Liver (tissue), 3 donors: Measurements from ENCODE around the gene HDLBP.
"Not testable (repeated sequence)": the region's sequence is repeated elsewhere in the genome, so short reads cannot be mapped to it uniquely, and the experiment has no call there.

Source experiments
- EGR1 ChIP-seq, 2 donors: IDR thresholded peaks; 2 replicates each; pipeline ENCODE4 v1.6.1; 2016 to 2018; ENCODE audit warnings: antibody characterized with exemption in 2 of 2, low read depth in 2 of 2
- GABPA ChIP-seq, 2 donors: IDR thresholded peaks in 1 of 2; conservative IDR thresholded peaks in 1 of 2; 2 replicates each; pipeline ENCODE4 v1.6.1; 2016; ENCODE audit warnings: antibody characterized with exemption in 2 of 2, mild to moderate bottlenecking in 1 of 2, moderate library complexity in 1 of 2
- HNF4A ChIP-seq, 2 donors: conservative IDR thresholded peaks; 2 replicates each; pipeline ENCODE4 v1.6.1; 2016; ENCODE audit warnings: antibody characterized with exemption in 2 of 2, mild to moderate bottlenecking in 2 of 2
- TAF1 ChIP-seq: conservative IDR thresholded peaks from 2 replicates; pipeline ENCODE4 v1.6.1; 2016; ENCODE audit warnings: antibody characterized with exemption, mild to moderate bottlenecking
- TF ChIP-seq, protein P1 (sequence below): fragments of 150-350 bp; IDR thresholded peaks from 2 replicates; pipeline ENCODE4 v1.5.1; 2017; ENCODE audit warnings: improper control_type of control experiment, low read depth, low read length; ENCODE audit not compliant: missing input control
- TF ChIP-seq, protein P2 (sequence below): IDR thresholded peaks from 2 replicates; pipeline ENCODE4 v1.6.1; 2016; ENCODE audit warnings: antibody characterized with exemption, mild to moderate bottlenecking
- donor health status: healthy.
- donor health status: healthy.

DNA sequence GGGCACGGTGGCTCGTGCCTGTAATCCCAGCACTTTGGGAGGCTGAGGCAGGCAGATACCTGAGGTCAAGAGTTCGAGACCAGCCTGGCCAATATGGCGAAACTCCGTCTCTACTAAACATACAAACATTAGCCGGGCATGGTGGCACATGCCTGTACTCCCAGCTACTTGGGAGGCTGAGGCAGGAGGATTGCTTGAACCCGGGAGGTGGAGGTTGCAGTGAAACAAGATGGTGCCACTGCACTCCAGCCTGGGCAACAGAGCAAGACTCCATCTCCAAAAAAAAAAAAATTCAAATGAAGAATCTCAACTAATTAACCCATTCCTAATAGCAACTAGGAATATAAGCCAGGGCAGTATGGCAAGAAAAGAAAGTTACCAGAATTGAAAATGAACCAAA, 37.2 kb downstream of the HDLBP start:
- TF ChIP-seq, protein P1, sequence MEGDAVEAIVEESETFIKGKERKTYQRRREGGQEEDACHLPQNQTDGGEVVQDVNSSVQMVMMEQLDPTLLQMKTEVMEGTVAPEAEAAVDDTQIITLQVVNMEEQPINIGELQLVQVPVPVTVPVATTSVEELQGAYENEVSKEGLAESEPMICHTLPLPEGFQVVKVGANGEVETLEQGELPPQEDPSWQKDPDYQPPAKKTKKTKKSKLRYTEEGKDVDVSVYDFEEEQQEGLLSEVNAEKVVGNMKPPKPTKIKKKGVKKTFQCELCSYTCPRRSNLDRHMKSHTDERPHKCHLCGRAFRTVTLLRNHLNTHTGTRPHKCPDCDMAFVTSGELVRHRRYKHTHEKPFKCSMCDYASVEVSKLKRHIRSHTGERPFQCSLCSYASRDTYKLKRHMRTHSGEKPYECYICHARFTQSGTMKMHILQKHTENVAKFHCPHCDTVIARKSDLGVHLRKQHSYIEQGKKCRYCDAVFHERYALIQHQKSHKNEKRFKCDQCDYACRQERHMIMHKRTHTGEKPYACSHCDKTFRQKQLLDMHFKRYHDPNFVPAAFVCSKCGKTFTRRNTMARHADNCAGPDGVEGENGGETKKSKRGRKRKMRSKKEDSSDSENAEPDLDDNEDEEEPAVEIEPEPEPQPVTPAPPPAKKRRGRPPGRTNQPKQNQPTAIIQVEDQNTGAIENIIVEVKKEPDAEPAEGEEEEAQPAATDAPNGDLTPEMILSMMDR = not testable (repeated sequence)
- TF ChIP-seq, protein P2, sequence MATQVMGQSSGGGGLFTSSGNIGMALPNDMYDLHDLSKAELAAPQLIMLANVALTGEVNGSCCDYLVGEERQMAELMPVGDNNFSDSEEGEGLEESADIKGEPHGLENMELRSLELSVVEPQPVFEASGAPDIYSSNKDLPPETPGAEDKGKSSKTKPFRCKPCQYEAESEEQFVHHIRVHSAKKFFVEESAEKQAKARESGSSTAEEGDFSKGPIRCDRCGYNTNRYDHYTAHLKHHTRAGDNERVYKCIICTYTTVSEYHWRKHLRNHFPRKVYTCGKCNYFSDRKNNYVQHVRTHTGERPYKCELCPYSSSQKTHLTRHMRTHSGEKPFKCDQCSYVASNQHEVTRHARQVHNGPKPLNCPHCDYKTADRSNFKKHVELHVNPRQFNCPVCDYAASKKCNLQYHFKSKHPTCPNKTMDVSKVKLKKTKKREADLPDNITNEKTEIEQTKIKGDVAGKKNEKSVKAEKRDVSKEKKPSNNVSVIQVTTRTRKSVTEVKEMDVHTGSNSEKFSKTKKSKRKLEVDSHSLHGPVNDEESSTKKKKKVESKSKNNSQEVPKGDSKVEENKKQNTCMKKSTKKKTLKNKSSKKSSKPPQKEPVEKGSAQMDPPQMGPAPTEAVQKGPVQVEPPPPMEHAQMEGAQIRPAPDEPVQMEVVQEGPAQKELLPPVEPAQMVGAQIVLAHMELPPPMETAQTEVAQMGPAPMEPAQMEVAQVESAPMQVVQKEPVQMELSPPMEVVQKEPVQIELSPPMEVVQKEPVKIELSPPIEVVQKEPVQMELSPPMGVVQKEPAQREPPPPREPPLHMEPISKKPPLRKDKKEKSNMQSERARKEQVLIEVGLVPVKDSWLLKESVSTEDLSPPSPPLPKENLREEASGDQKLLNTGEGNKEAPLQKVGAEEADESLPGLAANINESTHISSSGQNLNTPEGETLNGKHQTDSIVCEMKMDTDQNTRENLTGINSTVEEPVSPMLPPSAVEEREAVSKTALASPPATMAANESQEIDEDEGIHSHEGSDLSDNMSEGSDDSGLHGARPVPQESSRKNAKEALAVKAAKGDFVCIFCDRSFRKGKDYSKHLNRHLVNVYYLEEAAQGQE = not testable (repeated sequence)
- TF ChIP-seq GABPA (IDR thresholded peaks at IDR 0.05 in 1 of 2, conservative IDR thresholded peaks at IDR 0.05 in 1 of 2); HNF4A (conservative IDR thresholded peaks at IDR 0.05); EGR1 (IDR thresholded peaks at IDR 0.05; ENCODE audit: low read depth in 2 of 2); TAF1: not testable (repeated sequence)
